ENCODE results near the gene PJA1. TPM values are rescaled to one million over a fixed set of nuclear protein-coding genes. Genes with fewer than 3 reads are reported as not detected.

PJA1 gene
- total RNA-seq, 2 donors from 2014 or later = 8.2 to 8.3 TPM

DNA sequence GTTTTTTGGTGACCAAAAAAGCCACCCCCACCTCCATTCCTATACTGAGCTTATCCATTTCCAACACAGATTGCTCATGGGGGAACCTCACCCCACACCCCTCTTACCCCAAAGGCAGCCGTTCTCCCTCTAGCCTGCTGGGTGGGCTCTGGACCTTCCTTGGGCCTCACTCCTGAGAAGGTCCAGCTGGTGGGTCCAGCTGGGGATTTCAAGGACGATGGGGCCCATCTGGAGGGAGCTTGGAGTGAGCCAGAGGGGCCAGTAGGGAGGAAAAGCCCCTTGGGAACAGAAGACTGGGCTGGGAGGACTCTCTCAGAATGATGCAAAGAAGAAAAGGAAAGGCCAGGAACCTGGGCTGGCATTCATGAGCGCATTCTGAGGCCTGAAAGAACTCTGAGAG lies 42.0 kb upstream of the PJA1 start:
- DNase-seq = no peak
- H3K4me1 ChIP-seq = no peaks in the 10 kb centered on the region
- no peak for TF ChIP-seq POLR2A (IDR thresholded peaks at IDR 0.05)
- TF ChIP-seq, protein P1, sequence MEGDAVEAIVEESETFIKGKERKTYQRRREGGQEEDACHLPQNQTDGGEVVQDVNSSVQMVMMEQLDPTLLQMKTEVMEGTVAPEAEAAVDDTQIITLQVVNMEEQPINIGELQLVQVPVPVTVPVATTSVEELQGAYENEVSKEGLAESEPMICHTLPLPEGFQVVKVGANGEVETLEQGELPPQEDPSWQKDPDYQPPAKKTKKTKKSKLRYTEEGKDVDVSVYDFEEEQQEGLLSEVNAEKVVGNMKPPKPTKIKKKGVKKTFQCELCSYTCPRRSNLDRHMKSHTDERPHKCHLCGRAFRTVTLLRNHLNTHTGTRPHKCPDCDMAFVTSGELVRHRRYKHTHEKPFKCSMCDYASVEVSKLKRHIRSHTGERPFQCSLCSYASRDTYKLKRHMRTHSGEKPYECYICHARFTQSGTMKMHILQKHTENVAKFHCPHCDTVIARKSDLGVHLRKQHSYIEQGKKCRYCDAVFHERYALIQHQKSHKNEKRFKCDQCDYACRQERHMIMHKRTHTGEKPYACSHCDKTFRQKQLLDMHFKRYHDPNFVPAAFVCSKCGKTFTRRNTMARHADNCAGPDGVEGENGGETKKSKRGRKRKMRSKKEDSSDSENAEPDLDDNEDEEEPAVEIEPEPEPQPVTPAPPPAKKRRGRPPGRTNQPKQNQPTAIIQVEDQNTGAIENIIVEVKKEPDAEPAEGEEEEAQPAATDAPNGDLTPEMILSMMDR (IDR thresholded peaks at IDR 0.05) = no peak
- no peak overlapping the region for H3K27ac ChIP-seq
- no peak for ATAC-seq
- H3K4me3 ChIP-seq = no peak overlapping the region
- WGBS, 2 donors = 57 to 100% methylated on average over 1 to 2 of the region's 3 CpGs
- H3K27me3 ChIP-seq = no peaks in the 10 kb centered on the region
- intact Hi-C loops (cut with DNase I) = no loop called here
- no peaks in the 10 kb centered on the region for H3K9me3 ChIP-seq
- H3K36me3 ChIP-seq (replicated peaks in 1 of 2; ENCODE audit: insufficient read depth in 1 of 2, low read depth in 2 of 2) = no peaks in the 10 kb centered on the region

DNA sequence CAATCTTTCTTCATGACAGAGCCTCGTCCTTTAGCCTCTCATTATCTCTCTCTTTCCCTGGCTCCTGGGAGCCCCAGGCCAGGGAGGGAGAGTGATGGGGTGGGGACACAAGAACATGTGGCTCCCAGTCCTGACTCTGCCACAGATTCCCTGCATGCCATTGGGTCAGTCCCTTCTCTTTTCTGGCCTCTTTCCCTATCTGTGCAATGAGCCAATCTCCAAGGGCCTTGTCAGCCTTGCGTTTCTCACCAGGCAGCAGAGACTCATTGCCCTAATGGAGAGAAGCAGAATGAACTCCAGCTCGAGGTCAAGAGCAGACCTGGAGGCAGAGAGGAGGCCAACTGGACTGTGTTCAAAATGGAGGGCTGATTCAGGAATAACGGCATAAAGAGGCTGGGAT lies 38.4 kb upstream of the PJA1 start:
- no peak for DNase-seq
- ATAC-seq = no peak
- TF ChIP-seq, protein P1 (IDR thresholded peaks at IDR 0.05) = no peak
- TF ChIP-seq POLR2A (IDR thresholded peaks at IDR 0.05) = no peak
- intact Hi-C loops (cut with DNase I) = no loop called here
- H3K36me3 ChIP-seq (replicated peaks in 1 of 2; ENCODE audit: insufficient read depth in 1 of 2, low read depth in 2 of 2) = no peaks in the 10 kb centered on the region
- no peaks in the 10 kb centered on the region for H3K9me3 ChIP-seq
- no peak overlapping the region for H3K27ac ChIP-seq
- H3K27me3 ChIP-seq = no peaks in the 10 kb centered on the region
- no peaks in the 10 kb centered on the region for H3K4me1 ChIP-seq
- 61 to 73% methylated on average over 3 to 4 of the region's 4 CpGs for WGBS, 2 donors
- H3K4me3 ChIP-seq = no peak overlapping the region

DNA sequence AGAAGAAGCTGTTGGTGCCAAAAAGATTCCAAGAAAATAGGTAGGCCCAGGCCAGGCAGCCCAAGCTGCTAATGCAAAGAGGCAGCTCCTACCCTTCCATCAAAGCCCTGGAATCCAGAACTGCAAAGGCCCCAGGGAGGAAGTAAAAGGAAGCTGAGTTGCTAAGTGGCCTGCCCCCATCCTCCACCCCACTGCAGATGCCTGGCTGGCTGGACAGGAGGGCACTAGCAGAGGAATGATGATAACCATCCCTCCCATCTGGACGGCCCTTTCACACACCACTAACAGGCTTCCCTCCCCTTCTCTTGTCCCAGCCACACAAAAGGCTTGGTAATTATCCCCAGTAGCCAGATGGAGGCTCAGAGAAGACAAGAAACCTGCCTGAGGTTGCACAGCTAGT lies 32.4 kb upstream of the PJA1 start:
- Histone ChIP-seq H3K4me3 (no peak overlapping the region), H3K27me3 (no peaks in the 10 kb centered on the region), H3K9me3 (no peaks in the 10 kb centered on the region), H3K4me1 (no peaks in the 10 kb centered on the region), H3K36me3 (replicated peaks in 1 of 2; ENCODE audit: insufficient read depth in 1 of 2, low read depth in 2 of 2) (no peaks in the 10 kb centered on the region), H3K27ac (no peak overlapping the region)
- intact Hi-C loops (cut with DNase I) = no loop called here
- DNase-seq (no peak), ATAC-seq (no peak)
- TF ChIP-seq, protein P1 (IDR thresholded peaks at IDR 0.05) = no peak
- no peak for TF ChIP-seq POLR2A (IDR thresholded peaks at IDR 0.05)
- 67% methylated on average over 1 of the region's 1 CpG; no CpG with 5 or more reads in 1 of the 2 donors for WGBS, 2 donors

DNA sequence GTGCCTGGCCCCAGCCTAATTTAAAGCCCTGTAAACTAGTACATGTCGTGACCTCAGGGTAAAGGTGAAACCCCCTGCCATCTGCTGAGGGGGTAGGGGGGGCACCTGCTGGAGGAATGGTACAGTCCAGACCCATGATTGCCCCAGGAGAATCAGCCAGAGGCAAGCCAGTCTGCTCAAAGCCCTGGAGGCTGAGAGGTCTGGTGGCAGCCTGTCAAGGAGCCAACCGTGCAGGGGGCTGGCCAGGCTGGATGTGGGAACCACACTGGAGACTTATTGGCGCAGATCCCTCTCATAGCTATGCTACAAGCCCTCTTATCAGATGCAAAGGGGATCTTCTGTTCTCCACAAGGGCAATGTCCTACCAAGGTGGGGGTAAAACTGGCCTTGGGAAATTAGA lies 31.4 kb upstream of the PJA1 start:
- Histone ChIP-seq H3K27me3 (no peaks in the 10 kb centered on the region), H3K9me3 (no peaks in the 10 kb centered on the region), H3K36me3 (replicated peaks in 1 of 2; ENCODE audit: insufficient read depth in 1 of 2, low read depth in 2 of 2) (no peaks in the 10 kb centered on the region), H3K4me1 (no peaks in the 10 kb centered on the region), H3K4me3 (no peak overlapping the region), H3K27ac (no peak overlapping the region)
- TF ChIP-seq, protein P1 (IDR thresholded peaks at IDR 0.05) = no peak
- TF ChIP-seq POLR2A (IDR thresholded peaks at IDR 0.05) = no peak
- DNase-seq (no peak), ATAC-seq (no peak)
- intact Hi-C loops (cut with DNase I) = no loop called here
- 76% methylated on average over 2 of the region's 3 CpGs; no CpG with 5 or more reads in 1 of the 2 donors for whole genome bisulfite sequencing, 2 donors

DNA sequence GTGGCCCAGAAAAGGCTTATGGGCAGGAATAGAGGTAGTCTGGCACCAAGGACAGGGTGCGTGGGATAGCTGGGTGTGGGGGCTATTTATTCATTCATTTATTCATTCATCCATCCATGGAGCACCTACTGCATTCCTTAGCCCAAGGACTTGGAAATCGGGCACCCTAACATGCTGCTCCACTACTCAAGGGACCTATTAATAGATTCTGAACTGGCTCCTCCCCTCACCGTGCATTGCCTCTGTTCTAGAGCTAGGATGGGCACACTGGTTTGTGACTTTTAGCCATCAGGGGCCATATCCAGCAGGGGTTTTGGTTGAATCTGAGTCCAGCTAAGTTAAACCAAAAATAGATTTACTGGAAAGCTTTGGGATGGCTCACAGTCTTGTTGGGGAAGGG lies 30.6 kb upstream of the PJA1 start:
- TF ChIP-seq, protein P1 (IDR thresholded peaks at IDR 0.05) = no peak
- no peak for TF ChIP-seq POLR2A (IDR thresholded peaks at IDR 0.05)
- H3K9me3 ChIP-seq = no peaks in the 10 kb centered on the region
- H3K27me3 ChIP-seq = no peaks in the 10 kb centered on the region
- H3K27ac ChIP-seq = no peak overlapping the region
- H3K4me3 ChIP-seq = no peak overlapping the region
- 57 to 64% methylated on average over 1 to 3 of the region's 3 CpGs for WGBS, 2 donors
- DNase-seq = no peak
- H3K4me1 ChIP-seq = no peaks in the 10 kb centered on the region
- no peak for ATAC-seq
- intact Hi-C loops (cut with DNase I) = no loop called here
- H3K36me3 ChIP-seq (replicated peaks in 1 of 2; ENCODE audit: insufficient read depth in 1 of 2, low read depth in 2 of 2) = no peaks in the 10 kb centered on the region

Measured in body of pancreas (tissue), 4 donors.